ENCODE results near the gene ALG14.

GRCh38 chr1:95057351-95057750, 15.4 kb downstream of the ALG14 start:
- TF ChIP-seq CTCF (IDR thresholded peaks at IDR 0.05): no peak
- no peak for TF ChIP-seq POLR2A (IDR thresholded peaks at IDR 0.05)
